ENCODE data around the gene BCAR1. TPM values are rescaled to one million over a fixed set of nuclear protein-coding genes. Genes with fewer than 3 reads are reported as not detected.
"Not testable (repeated sequence)": the region's sequence is repeated elsewhere in the genome, so short reads cannot be mapped to it uniquely, and the experiment has no call there.

Gene BCAR1
- total RNA-seq, 1 donor from 2014 or later = 182 TPM

DNA sequence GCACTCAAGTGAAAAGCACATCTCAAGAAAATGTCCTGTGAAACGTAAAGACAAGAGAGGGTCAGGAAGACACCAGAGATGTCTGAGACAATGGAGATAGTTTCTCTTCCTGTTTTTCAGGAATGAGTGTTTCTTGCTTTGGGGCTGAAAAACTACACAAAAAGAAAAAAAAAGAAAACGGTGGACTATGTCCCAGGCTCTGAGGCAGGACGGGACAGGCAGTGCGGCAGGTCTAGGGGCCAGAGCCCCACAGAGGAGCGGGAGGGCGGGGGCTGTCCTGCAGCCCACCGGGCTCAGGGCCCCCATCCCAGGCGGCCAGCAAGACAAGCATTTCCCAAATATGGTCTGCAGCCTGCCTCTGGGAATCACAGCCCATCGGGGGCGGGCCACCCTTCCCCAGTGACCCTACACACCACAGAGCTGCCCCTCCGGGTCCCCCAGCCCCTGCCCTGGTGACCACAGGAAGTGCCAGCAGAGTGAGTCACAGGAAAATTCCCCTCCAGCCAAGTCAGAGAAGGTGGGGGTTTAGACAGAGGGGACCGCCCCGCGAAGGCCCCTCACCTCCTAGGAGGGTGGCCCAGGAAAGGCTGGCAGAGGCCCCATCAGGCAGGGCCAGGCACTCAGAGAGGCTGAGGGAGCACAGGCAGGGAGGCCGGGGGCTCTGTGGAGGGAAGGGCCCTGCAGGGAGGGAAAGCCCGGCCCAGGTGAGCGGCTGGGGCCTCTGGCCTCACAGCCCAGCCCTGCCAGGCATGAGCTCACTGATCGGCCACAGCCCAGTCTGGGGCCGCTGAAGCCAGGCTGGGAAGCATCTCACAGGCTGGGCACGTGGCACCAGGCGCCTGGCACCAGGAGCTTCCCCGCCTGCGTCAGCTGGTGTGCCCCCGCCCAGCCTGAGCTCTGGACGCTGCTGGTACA is 6.3 kb downstream of the BCAR1 start:
- TF ChIP-seq, protein P1, sequence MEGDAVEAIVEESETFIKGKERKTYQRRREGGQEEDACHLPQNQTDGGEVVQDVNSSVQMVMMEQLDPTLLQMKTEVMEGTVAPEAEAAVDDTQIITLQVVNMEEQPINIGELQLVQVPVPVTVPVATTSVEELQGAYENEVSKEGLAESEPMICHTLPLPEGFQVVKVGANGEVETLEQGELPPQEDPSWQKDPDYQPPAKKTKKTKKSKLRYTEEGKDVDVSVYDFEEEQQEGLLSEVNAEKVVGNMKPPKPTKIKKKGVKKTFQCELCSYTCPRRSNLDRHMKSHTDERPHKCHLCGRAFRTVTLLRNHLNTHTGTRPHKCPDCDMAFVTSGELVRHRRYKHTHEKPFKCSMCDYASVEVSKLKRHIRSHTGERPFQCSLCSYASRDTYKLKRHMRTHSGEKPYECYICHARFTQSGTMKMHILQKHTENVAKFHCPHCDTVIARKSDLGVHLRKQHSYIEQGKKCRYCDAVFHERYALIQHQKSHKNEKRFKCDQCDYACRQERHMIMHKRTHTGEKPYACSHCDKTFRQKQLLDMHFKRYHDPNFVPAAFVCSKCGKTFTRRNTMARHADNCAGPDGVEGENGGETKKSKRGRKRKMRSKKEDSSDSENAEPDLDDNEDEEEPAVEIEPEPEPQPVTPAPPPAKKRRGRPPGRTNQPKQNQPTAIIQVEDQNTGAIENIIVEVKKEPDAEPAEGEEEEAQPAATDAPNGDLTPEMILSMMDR (IDR thresholded peaks at IDR 0.05; ENCODE audit: unreplicated experiment) = no peak
- Mint-ChIP-seq H3K4me3 (ENCODE audit: unreplicated experiment) (peak overlapping the region; percentile 83), H3K4me1 (ENCODE audit: unreplicated experiment) (peaks cover 61% of the 10 kb centered on the region), H3K27me3 (ENCODE audit: unreplicated experiment) (peaks cover 36% of the 10 kb centered on the region), H3K36me3 (ENCODE audit: low read depth, unreplicated experiment) (peaks cover 34% of the 10 kb centered on the region), H3K27ac (ENCODE audit: unreplicated experiment) (peak overlapping the region; percentile 100), H3K9me3 (ENCODE audit: unreplicated experiment) (no peaks in the 10 kb centered on the region)
- DNase-seq (ENCODE audit: low spot score) = peak; percentile 79

DNA sequence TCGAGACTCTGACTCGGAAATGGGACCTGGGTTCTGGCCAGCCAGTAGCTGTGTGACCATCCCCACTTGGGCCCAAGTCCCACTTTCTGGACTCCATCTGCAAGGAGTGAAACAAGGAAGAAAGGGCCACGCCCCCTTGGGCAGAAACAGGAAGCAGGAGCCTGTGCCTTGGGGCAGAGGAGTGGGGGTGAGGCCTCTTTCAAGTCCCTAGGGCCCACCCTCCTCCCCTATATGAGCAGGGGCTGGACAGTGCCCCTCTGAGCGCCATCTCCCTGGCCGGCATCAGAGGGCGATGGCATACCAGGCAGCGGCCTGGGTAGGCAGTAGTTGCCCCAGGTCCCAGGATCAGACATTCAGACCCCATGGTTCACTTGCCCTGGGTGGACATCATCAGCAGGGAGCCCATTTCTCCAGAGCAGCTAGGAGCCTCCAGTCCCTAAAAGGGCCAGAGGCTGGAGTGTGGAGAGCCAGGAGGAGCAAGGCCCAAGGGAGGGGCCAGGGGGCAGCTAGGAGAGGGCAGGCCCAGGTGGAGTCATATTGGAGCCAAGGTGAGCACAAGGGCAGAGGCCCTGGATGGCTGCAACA is 7.1 kb downstream of the BCAR1 start:
- peak overlapping the region; percentile 100 for H3K27ac Mint-ChIP-seq (ENCODE audit: unreplicated experiment)
- no peak for DNase-seq (ENCODE audit: low spot score)
- TF ChIP-seq, protein P1 (IDR thresholded peaks at IDR 0.05; ENCODE audit: unreplicated experiment) = no peak
- H3K27me3 Mint-ChIP-seq (ENCODE audit: unreplicated experiment) = peaks cover 35% of the 10 kb centered on the region
- H3K4me1 Mint-ChIP-seq (ENCODE audit: unreplicated experiment) = peaks cover 60% of the 10 kb centered on the region
- peaks cover 37% of the 10 kb centered on the region for H3K36me3 Mint-ChIP-seq (ENCODE audit: low read depth, unreplicated experiment)
- H3K4me3 Mint-ChIP-seq (ENCODE audit: unreplicated experiment) = peak overlapping the region; percentile 83
- no peaks in the 10 kb centered on the region for H3K9me3 Mint-ChIP-seq (ENCODE audit: unreplicated experiment)

DNA sequence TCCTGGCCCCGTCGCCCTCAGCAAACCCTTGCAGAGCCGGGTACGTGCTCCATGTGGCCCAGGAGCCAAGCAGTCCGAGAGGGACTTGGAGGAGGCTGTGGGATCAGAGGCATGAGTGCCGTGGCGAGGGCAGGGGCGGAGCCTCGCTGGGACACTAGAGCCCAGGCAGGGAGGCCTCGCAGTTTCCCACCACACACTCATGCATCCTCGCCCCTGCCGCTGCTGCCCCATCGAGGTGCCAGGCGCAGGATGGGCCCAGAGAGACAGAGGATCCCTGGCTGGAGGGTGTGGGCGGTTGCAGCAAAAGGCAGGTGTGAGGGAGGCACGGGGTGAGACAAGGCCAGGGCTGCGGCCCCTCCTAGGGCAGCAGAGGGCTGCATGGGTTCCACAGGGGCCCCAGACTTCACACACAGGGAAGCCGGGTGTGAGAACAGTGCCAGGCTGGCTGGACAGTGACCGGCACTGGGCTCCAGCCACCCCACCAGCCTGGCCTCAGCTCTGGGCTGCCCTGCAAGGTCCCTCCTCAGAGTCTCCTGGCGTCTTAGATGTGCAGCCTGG is 7.7 kb downstream of the BCAR1 start:
- Mint-ChIP-seq H3K27me3 (ENCODE audit: unreplicated experiment) (peaks cover 35% of the 10 kb centered on the region), H3K36me3 (ENCODE audit: low read depth, unreplicated experiment) (peaks cover 37% of the 10 kb centered on the region), H3K4me1 (ENCODE audit: unreplicated experiment) (peaks cover 56% of the 10 kb centered on the region), H3K27ac (ENCODE audit: unreplicated experiment) (peak overlapping the region; percentile 100), H3K9me3 (ENCODE audit: unreplicated experiment) (no peaks in the 10 kb centered on the region), H3K4me3 (ENCODE audit: unreplicated experiment) (peak overlapping the region; percentile 78)
- TF ChIP-seq, protein P1 (IDR thresholded peaks at IDR 0.05; ENCODE audit: unreplicated experiment) = no peak
- DNase-seq (ENCODE audit: low spot score) = no peak

DNA sequence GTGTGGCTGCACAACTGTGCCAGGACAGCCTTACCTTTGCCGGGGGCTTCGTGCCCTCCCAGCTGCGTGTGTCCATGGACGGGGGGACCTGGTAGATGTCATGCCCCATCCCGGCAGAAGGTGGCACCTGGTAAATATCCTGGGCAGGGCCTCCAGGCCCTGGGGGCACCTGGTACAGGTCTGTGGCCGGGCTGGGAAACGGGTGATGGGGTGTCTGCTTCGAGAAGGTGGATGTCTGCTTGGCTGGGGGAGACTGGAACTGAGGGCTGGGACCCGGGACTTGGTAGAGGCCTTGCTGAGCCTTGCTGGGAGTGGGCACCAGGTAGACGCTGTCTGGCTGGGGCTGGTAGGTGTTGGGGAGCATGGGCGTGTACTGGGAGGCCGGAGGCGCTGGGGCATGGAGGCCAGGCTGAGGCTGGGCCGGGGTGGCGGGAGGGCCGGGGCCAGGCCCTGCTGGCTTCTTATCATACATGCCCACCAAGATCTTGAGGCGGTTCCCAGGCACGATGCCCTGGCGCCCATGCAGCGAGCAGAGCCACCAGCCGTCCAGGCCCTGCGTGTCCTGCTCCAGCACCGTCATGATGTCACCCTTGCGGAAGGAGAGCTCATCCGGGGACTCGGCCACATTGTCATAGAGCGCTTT is 8.9 kb downstream of the BCAR1 start:
- not testable (repeated sequence) for H3K9me3 Mint-ChIP-seq (ENCODE audit: unreplicated experiment); DNase-seq (ENCODE audit: low spot score)
- Mint-ChIP-seq H3K27me3 (ENCODE audit: unreplicated experiment) (peaks cover 30% of the 10 kb centered on the region), H3K36me3 (ENCODE audit: low read depth, unreplicated experiment) (peaks cover 34% of the 10 kb centered on the region), H3K4me3 (ENCODE audit: unreplicated experiment) (peak overlapping the region; percentile 78), H3K27ac (ENCODE audit: unreplicated experiment) (peak overlapping the region; percentile 100), H3K4me1 (ENCODE audit: unreplicated experiment) (peaks cover 45% of the 10 kb centered on the region)

DNA sequence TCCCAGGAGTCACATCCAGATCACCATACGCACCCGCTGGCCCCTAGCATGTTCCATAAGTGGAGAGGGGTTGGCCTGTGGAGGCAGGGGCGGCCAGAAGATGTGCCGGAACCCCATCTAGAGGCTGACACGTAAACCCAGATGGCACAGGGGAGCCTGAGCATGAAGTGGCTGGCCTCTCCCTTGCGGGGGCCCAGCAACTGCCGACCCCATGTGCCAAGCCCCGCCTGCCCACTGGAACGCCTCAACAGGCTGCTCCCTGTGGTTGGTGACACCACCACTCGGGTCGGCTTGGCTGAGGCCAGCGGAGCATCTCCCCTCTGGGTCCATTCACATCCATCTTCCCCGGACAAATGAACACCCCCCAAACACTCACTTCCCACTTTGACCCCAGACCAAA is 9.5 kb downstream of the BCAR1 start:
- Mint-ChIP-seq H3K27me3 (ENCODE audit: unreplicated experiment) (peaks cover 29% of the 10 kb centered on the region), H3K9me3 (ENCODE audit: unreplicated experiment) (no peaks in the 10 kb centered on the region), H3K27ac (ENCODE audit: unreplicated experiment) (peak overlapping the region; percentile 54), H3K4me1 (ENCODE audit: unreplicated experiment) (peaks cover 39% of the 10 kb centered on the region), H3K36me3 (ENCODE audit: low read depth, unreplicated experiment) (peaks cover 38% of the 10 kb centered on the region), H3K4me3 (ENCODE audit: unreplicated experiment) (peak overlapping the region; percentile 44)
- DNase-seq (ENCODE audit: low spot score) = no peak
- TF ChIP-seq, protein P1 (IDR thresholded peaks at IDR 0.05; ENCODE audit: unreplicated experiment) = no peak

All from endothelial cell (in vitro differentiated cells).